ENCODE measurements around the gene LTK. TPM values are rescaled to one million over a fixed set of nuclear protein-coding genes. Genes with fewer than 3 reads are reported as not detected.
A peak's percentile ranks its signal among the peaks of the same experiment; 100 is the strongest.

Gene LTK
- total and polyA plus RNA-seq, 2 donors from 2014 or later, result 0.91 to 6.7 TPM

GRCh38 chr15:41511899-41512369 lies 1.7 kb downstream of the LTK start:
- DNase-seq, result peak in 4 of 5 donors; percentile 22 to 50 (median 34)
- intact Hi-C loops (cut with DNase I), result no loop called here
- no peak overlapping the region for H3K27ac ChIP-seq (ENCODE audit: low read depth in 2 of 2, low read length in 2 of 2)

GRCh38 chr15:41511331-41511898 lies 2.2 kb downstream of the LTK start:
- TF ChIP-seq CTCF (IDR thresholded peaks at IDR 0.05; ENCODE audit: borderline replicate concordance, extremely low read depth, insufficient read depth), result no peak
- Histone ChIP-seq H3K9ac (ENCODE audit: low read length in 3 of 3) (no peak overlapping the region), H3K4me3 (ENCODE audit: low read length in 3 of 3) (no peak overlapping the region), H3K4me1 (ENCODE audit: control insufficient read depth in 2 of 3, insufficient read depth in 2 of 3, low read depth in 1 of 3, low read length in 3 of 3) (peaks cover 0 to 18% (median 0%) of the 10 kb centered on the region in 3 donors), H3K9me3 (ENCODE audit: control insufficient read depth in 2 of 3, insufficient read depth in 1 of 3, low read length in 3 of 3) (no peaks in the 10 kb centered on the region), H3K27me3 (ENCODE audit: control insufficient read depth, insufficient read depth, low read length) (peaks cover 16% of the 10 kb centered on the region), H3K27ac (ENCODE audit: low read depth in 2 of 2, low read length in 2 of 2) (no peak overlapping the region), H3K36me3 (ENCODE audit: control insufficient read depth in 2 of 3, insufficient read depth in 3 of 3, low read length in 3 of 3) (no peaks in the 10 kb centered on the region)
- intact Hi-C loops (cut with DNase I), result no loop called here
- no peak for FAIRE-seq
- peak in 4 of 5 donors; percentile 35 to 62 (median 45) for DNase-seq

More at GRCh38 chr15:41511899-41512369, 1.7 kb downstream of the LTK start:
- H3K9ac ChIP-seq (ENCODE audit: low read length in 3 of 3), result no peak overlapping the region
- TF ChIP-seq CTCF (IDR thresholded peaks at IDR 0.05; ENCODE audit: borderline replicate concordance, extremely low read depth, insufficient read depth), result no peak
- no peaks in the 10 kb centered on the region for H3K36me3 ChIP-seq (ENCODE audit: control insufficient read depth in 2 of 3, insufficient read depth in 3 of 3, low read length in 3 of 3)
- H3K27me3 ChIP-seq (ENCODE audit: control insufficient read depth, insufficient read depth, low read length), result peaks cover 16% of the 10 kb centered on the region
- H3K4me3 ChIP-seq (ENCODE audit: low read length in 3 of 3), result peak overlapping the region in 1 of 3 donors; percentile 21
- no peaks in the 10 kb centered on the region for H3K9me3 ChIP-seq (ENCODE audit: control insufficient read depth in 2 of 3, insufficient read depth in 1 of 3, low read length in 3 of 3)
- H3K4me1 ChIP-seq (ENCODE audit: control insufficient read depth in 2 of 3, insufficient read depth in 2 of 3, low read depth in 1 of 3, low read length in 3 of 3), result peaks cover 0 to 18% (median 0%) of the 10 kb centered on the region in 3 donors
- no peak for FAIRE-seq

- Histone ChIP-seq H3K27ac (ENCODE audit: low read depth in 2 of 2, low read length in 2 of 2) (no peak overlapping the region), H3K9me3 (ENCODE audit: control insufficient read depth in 2 of 3, insufficient read depth in 1 of 3, low read length in 3 of 3) (no peaks in the 10 kb centered on the region), H3K36me3 (ENCODE audit: control insufficient read depth in 2 of 3, insufficient read depth in 3 of 3, low read length in 3 of 3) (no peaks in the 10 kb centered on the region), H3K27me3 (ENCODE audit: control insufficient read depth, insufficient read depth, low read length) (peaks cover 16% of the 10 kb centered on the region), H3K4me1 (ENCODE audit: control insufficient read depth in 2 of 3, insufficient read depth in 2 of 3, low read depth in 1 of 3, low read length in 3 of 3) (peaks cover 0 to 18% (median 0%) of the 10 kb centered on the region in 3 donors), H3K9ac (ENCODE audit: low read length in 3 of 3) (no peak overlapping the region), H3K4me3 (ENCODE audit: low read length in 3 of 3) (no peak overlapping the region)
- no peak for FAIRE-seq
- TF ChIP-seq CTCF (IDR thresholded peaks at IDR 0.05; ENCODE audit: borderline replicate concordance, extremely low read depth, insufficient read depth), result no peak
- no peak for DNase-seq
- intact Hi-C loops (cut with DNase I), result no loop called here
Observed at GRCh38 chr15:41510728-41511127, 2.9 kb downstream of the LTK start.

Data from kidney (tissue), 14 donors.